GM12878 (cell line): ENCODE measurements around the gene MAP1A. TPM values are rescaled to one million over a fixed set of nuclear protein-coding genes. Genes with fewer than 3 reads are reported as not detected.

Experiments used
- ATAC-seq: fragments of 200-7000 bp; cut with Tn5 transposase; 3 replicates; pipeline ENCODE4 v1.9.1; 2020; ENCODE audit warnings: mild to moderate bottlenecking, moderate library complexity
- BruUV-seq: library from RNA; stranded (reverse); fragments of 400-500 nt; replicated peaks from 2 replicates; lab custom pipeline; 2021; lab: Mats Ljungman, UMichigan
- CTCF ChIA-PET: fragments of 300-600 bp; sonication (Branson Sonifier 250); formaldehyde crosslinking; extraction: SDS; loops from one replicate; lab custom pipeline; 2021; ENCODE audit warnings: inconsistent platforms; lab: Yijun Ruan, JAX
- POLR2A ChIA-PET: fragments of 350-600 bp; formaldehyde crosslinking; extraction: SDS; loops from one replicate; lab custom pipeline; 2021; ENCODE audit warnings: inconsistent platforms; lab: Charles Lee
- RAD21 ChIA-PET: fragments of 300-600 bp; sonication (Branson Sonifier 250); formaldehyde crosslinking; loops from one replicate; lab custom pipeline; 2023; ENCODE audit warnings: antibody characterized with exemption; ENCODE audit not compliant: unreplicated experiment; lab: Charles Lee
- SMC1A ChIA-PET: fragments of 300-600 bp; sonication (Branson Sonifier 250); formaldehyde crosslinking; loops from one replicate; lab custom pipeline; 2023; ENCODE audit not compliant: unreplicated experiment, uncharacterized antibody; lab: Charles Lee
- DNase-seq: peaks from one replicate; pipeline ENCODE4 v3.0.0-alpha.2; 2011; ENCODE audit warnings: low read depth, low spot score
- FAIRE-seq: peaks from 3 replicates; lab custom pipeline; 2011; peaks lifted over from hg19 to GRCh38; lab: Jason Lieb, UNC
- H2AFZ ChIP-seq: 2 replicates; pipeline ENCODE4 v1.6.0; 2011; ENCODE audit warnings: low read depth, low read length, control low read depth; ENCODE audit not compliant: control insufficient read depth
- H3K27ac ChIP-seq: 2 replicates; pipeline ENCODE4 v1.5.1; 2011; ENCODE audit warnings: control low read depth; ENCODE audit not compliant: control insufficient read depth, insufficient read depth
- H3K27me3 ChIP-seq, 2 experiments: replicated peaks in 1 of 2; 2 replicates each; pipeline versions ENCODE4 v1.6.0 to v1.6.1; 2011; ENCODE audit warnings: low read length in 1 of 2; ENCODE audit not compliant: control insufficient read depth in 2 of 2, insufficient read depth in 2 of 2
- H3K36me3 ChIP-seq, 2 experiments: 2 replicates each; pipeline ENCODE4 v1.5.1; 2011; ENCODE audit warnings: low read length in 1 of 2; ENCODE audit not compliant: control insufficient read depth in 2 of 2, insufficient read depth in 2 of 2
- H3K4me1 ChIP-seq: 2 replicates; pipeline ENCODE4 v1.6.1; 2011; ENCODE audit warnings: mild to moderate bottlenecking, low read length, moderate library complexity, mixed read lengths; ENCODE audit not compliant: control insufficient read depth, insufficient read depth
- H3K4me2 ChIP-seq: 2 replicates; pipeline ENCODE4 v1.6.0; 2011; ENCODE audit warnings: control low read depth; ENCODE audit not compliant: control insufficient read depth, insufficient read depth
- H3K4me3 ChIP-seq: fragments of 200-600 bp; sonication (generic); 2 replicates; pipeline ENCODE4 v1.5.1; 2016
- H3K79me2 ChIP-seq: 2 replicates; pipeline ENCODE4 v1.6.0; 2011; ENCODE audit warnings: low read length; ENCODE audit not compliant: control insufficient read depth, insufficient read depth
- H3K9ac ChIP-seq: 2 replicates; pipeline ENCODE4 v1.8.0; 2011; ENCODE audit warnings: low read length, control low read depth, mixed read lengths; ENCODE audit not compliant: control insufficient read depth, insufficient read depth
- H3K9me3 ChIP-seq: replicated peaks from 3 replicates; pipeline ENCODE4 v1.5.1; 2011; ENCODE audit warnings: mild to moderate bottlenecking, low read length; ENCODE audit not compliant: control insufficient read depth, insufficient read depth
- H4K20me1 ChIP-seq: 2 replicates; pipeline ENCODE4 v1.6.0; 2011; ENCODE audit not compliant: control insufficient read depth, insufficient read depth
- ATF3 ChIP-seq: IDR thresholded peaks from 2 replicates; pipeline ENCODE4 v1.6.1; 2011; ENCODE audit warnings: low read depth, mild to moderate bottlenecking, low read length, moderate library complexity, borderline replicate concordance; ENCODE audit errors: extremely low read depth
- FOXM1 ChIP-seq: IDR thresholded peaks from 2 replicates; pipeline ENCODE4 v1.6.1; 2012; ENCODE audit warnings: low read depth, mild to moderate bottlenecking, inconsistent platforms, low read length, moderate library complexity
- HDGF ChIP-seq: fragments of 450-650 bp; IDR thresholded peaks from 2 replicates; pipeline ENCODE4 v1.6.1; 2016; ENCODE audit warnings: antibody characterized with exemption
- NFYA ChIP-seq: IDR thresholded peaks from 2 replicates; pipeline ENCODE4 v1.6.1; 2011; ENCODE audit warnings: low read depth, mild to moderate bottlenecking, low read length, improper control_type of control experiment, borderline replicate concordance
- NR2C2 ChIP-seq: IDR thresholded peaks from 2 replicates; pipeline ENCODE4 v1.6.1; 2011; ENCODE audit warnings: borderline replicate concordance, low read depth; ENCODE audit not compliant: control insufficient read depth, insufficient read length
- REST ChIP-seq: IDR thresholded peaks from 2 replicates; pipeline ENCODE4 v1.6.1; 2012; ENCODE audit warnings: mild to moderate bottlenecking, low read depth, low read length
- SMAD5 ChIP-seq: IDR thresholded peaks from 2 replicates; pipeline ENCODE4 v1.6.1; 2016; ENCODE audit warnings: antibody characterized with exemption, low read depth
- ZBTB33 ChIP-seq: fragments of 450-650 bp; IDR thresholded peaks from 2 replicates; pipeline ENCODE4 v1.6.1; 2017; ENCODE audit warnings: mild to moderate bottlenecking
- ZNF217 ChIP-seq: fragments of 450-650 bp; IDR thresholded peaks from 2 replicates; pipeline ENCODE4 v1.6.1; 2017; ENCODE audit warnings: antibody characterized with exemption, mild to moderate bottlenecking
- ZSCAN29 ChIP-seq: fragments of 450-650 bp; IDR thresholded peaks from 2 replicates; pipeline ENCODE4 v1.6.1; 2017; ENCODE audit warnings: mild to moderate bottlenecking, moderate library complexity
- in situ Hi-C: fragments of 300-500 bp; cut with MboI; formaldehyde crosslinking; loops from 9 replicates; pipeline ENCODE4 v1.14.3; 2018; ENCODE audit warnings: mixed read lengths
- intact Hi-C: fragments of 100-400 bp; cut with micrococcal nuclease; formaldehyde crosslinking; loops from one replicate; pipeline ENCODE4 v1.14.2; 2022; ENCODE audit not compliant: unreplicated experiment
- polyA plus RNA-seq, 11 experiments: library from polyadenylated mRNA; depleted of rRNA in 4 of 11; unstranded in 6 of 11; stranded (reverse) in 5 of 11; fragments of >200 nt; fragmentation: Nextera tagmentation in 4 of 11; fragmentation: Illumina TruSeq in 1 of 11; extraction: Ambion mirVana in 4 of 11; extraction: Trizol in 1 of 11; gene quantifications; 1 replicate in 1 of 11; 2 replicates in 10 of 11; pipeline versions ENCODE4 v1.2.1 to v1.2.3, GENCODE V29; 2011 to 2016; ENCODE audit warnings: inconsistent platforms in 2 of 11, missing spikeins in 2 of 11, low read depth in 1 of 11
- total RNA-seq, 4 experiments: library from RNA; depleted of rRNA in 3 of 4; stranded (reverse); fragments of >200 nt in 3 of 4; fragmentation: Illumina TruSeq in 1 of 4; extraction: Trizol in 1 of 4; gene quantifications; 2 replicates each; pipeline versions ENCODE4 v1.2.1 to v1.2.3, GENCODE V29; 2013 to 2021

MAP1A gene
- total and polyA plus RNA-seq, 10 of the 15 experiments (the other 5 are each of a cell fraction or from before 2014, with no cell fraction given), result under 0.01 to 0.10 (median 0.05) TPM

- no TSS peak for BruUV-seq
- H4K20me1 ChIP-seq, result no peaks in the 10 kb centered on the region
- FAIRE-seq (no peak), ATAC-seq (no peak), DNase-seq (no peak)
- ChIA-PET CTCF (no interaction called here), POLR2A (no interaction called here), SMC1A (interaction anchor here (2.3 to 4.1 kb wide), 2 partner anchors 11 to 39 kb away, joined by 7 to 13 read pairs; no protein-coding TSS in a partner anchor), RAD21 (no interaction called here)
- H3K4me3 ChIP-seq, result no peak overlapping the region
- H3K27ac ChIP-seq, result no peak overlapping the region
- H3K9me3 ChIP-seq, result no peaks in the 10 kb centered on the region
- no peaks in the 10 kb centered on the region for H3K79me2 ChIP-seq
- TF ChIP-seq HDGF (no peak), ATF3 (no peak), ZNF217 (no peak), SMAD5 (no peak), REST (no peak), ZSCAN29 (no peak), NR2C2 (no peak), NFYA (no peak), FOXM1 (no peak), ZBTB33 (no peak)
- H3K27me3 ChIP-seq, result no peaks in the 10 kb centered on the region
- H2AFZ ChIP-seq, result no peak overlapping the region
- no peaks in the 10 kb centered on the region; a peak in 3 of 4 replicates for H3K36me3 ChIP-seq
- in situ Hi-C loops, result no loop called here
- H3K9ac ChIP-seq, result no peak overlapping the region
- H3K4me2 ChIP-seq, result no peak overlapping the region
- intact Hi-C loops, result no loop called here
- H3K4me1 ChIP-seq, result no peaks in the 10 kb centered on the region
Measured at GRCh38 chr15:43471975-43472374, 45.4 kb upstream of the MAP1A start.
